Endometrial microvascular endothelial cells (primary cell): Measurements from ENCODE around the gene DESI1. TPM values are rescaled to one million over a fixed set of nuclear protein-coding genes. Genes with fewer than 3 reads are reported as not detected.
"Not testable (repeated sequence)": the region's sequence is repeated elsewhere in the genome, so short reads cannot be mapped to it uniquely, and the experiment has no call there.

Source experiments
- in situ Hi-C: cut with HindIII; loops from 2 replicates; pipeline ENCODE4 v1.10.0; 2017; ENCODE audit warnings: low sequenced_read_pairs, low pct_unique_long_range_greater_than_20kb; ENCODE audit errors: inconsistent ontology term
- total RNA-seq: library from RNA; depleted of rRNA; stranded (reverse); fragments of >200 nt; gene quantifications from one replicate; pipeline ENCODE4 v1.2.3, GENCODE V29; 2015; ENCODE audit errors: inconsistent ontology term

DESI1 gene
- total RNA-seq, 1 donor from 2014 or later, result 52.3 TPM

DNA sequence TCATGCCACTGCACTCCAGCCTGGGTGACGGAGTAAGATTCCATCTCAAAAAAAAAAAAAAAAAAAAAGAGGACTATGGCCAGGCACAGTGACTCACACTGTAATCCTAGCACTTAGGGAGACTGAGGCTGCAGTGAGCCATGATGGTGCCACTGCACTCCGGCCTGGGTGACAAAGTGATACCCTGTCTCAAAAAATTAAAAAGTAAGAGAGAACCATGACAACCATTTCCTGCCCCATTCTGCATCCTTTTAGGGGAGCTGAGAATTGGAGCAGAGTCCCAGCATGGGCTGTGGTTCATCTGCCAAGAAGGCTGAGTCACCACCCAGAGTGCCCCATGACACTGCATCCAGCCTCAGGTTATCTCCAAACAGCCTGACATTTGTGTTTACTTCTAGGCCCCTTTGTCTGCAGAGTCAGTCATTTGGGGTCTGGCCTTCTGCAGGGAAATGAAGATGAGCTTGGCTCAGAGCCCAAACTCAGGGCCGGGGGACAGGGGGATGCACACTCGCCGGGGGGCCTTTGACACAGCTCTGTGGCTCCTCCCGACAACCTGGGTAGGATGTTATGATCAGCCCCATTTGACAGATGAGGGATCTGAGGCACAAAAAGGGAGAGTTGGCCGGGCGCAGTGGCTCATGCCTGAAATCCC, 55.3 kb downstream of the DESI1 start:
- in situ Hi-C loops, result no loop called here

DNA sequence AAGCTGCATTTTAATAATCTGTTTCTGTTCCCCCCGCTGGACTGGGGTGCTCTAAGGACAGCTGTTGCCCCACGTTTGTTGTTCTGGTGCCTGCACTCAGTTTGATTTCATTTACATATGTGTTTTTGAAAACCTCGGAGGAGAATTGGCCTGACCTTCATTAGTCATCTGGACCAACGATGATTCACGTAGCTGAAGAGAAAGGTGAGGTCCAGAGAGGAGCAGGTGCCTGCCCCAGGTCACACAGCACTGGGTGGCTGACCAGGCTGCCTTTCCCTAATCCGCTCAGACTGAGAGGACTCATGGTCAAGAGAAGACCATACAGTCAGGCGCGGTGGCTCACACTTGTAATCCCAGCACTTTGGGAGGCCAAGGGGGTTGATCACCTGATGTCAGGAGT, 56.3 kb downstream of the DESI1 start:
- in situ Hi-C loops, result no loop called here

- in situ Hi-C loops, result no loop called here
Measured at GRCh38 chr22:41563051-41563711, 57.7 kb downstream of the DESI1 start.

GRCh38 chr22:41562461-41562860, 58.4 kb downstream of the DESI1 start:
- in situ Hi-C loops, result no loop called here

- in situ Hi-C loops, result no loop called here
Measured at GRCh38 chr22:41561788-41562187, 59.1 kb downstream of the DESI1 start.

- in situ Hi-C loops, result no loop called here
Measured at GRCh38 chr22:41561335-41561734, 59.5 kb downstream of the DESI1 start.

DNA sequence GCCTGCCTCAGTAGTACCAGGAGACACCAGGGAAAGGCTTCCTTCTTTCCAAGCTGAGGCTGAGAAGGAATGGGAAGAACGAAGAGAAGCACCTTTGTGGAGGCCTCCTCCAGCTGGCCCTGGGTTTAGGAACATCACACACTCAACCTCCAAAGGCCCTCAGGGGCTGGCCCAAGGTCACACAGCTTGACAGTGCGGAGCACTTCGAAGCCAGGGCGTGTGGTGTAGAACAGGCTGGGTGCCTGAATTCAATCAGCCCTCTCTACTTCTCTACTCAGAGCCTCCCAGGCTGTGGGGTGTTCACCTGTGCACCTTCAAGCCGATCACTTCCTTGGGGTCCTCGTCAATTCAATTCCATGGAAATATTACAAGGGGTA, 60.8 kb downstream of the DESI1 start:
- in situ Hi-C loops, result no loop called here

DNA sequence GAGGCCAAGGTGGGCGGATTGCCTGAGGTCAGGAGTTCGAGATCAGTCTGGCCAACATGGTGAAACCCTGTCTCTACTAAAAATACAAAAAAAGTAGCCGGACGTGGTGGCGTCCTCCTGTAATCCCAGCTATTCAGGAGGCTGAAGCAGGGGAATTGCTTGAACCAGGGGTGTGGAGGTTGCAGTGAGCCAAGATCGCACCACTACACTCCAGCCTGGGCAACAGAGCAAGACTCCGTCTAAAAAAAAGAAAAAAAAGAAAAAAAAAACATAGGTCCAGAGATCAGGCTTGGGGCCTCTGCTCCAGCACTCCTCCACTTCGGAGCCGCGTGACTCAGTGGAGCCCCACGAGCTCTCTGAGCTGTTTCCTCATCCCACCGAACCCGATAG, 62.6 kb downstream of the DESI1 start:
- in situ Hi-C loops, result not testable (repeated sequence)

GRCh38 chr22:41557401-41558240, 63.2 kb downstream of the DESI1 start:
- in situ Hi-C loops, result no loop called here

- in situ Hi-C loops, result no loop called here
Measured at GRCh38 chr22:41556561-41556960, 64.3 kb downstream of the DESI1 start.

DNA sequence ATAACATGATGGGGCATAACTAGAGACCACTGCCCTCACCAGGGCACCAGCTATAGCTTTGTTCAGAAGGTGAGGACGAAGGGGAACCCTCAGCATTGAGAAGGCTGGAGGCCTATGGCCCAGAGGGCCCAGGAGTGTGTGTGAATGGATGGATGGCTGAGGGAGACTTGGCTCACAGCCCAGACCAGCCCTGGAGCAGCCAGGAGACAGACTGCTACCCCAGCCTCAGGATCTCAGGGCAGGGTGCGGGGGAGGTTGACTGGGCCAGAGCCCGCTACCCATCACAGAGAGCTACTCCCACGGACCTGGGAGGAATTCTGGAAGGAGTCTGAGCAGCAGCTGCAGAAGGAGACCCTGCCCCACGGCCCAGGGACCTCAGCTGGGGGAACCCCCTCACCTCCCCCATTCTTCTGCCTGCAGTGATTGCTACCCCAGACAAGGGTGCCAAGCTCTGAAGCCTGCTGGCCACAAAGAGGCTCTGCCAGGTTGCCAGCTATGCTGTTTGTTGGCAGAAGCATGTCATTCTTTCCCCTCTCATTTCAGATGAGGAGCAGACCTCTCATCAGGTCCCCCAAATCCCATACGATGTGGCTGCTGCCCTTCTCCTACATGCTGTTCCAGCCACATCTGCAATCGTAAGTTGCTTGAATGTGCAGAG, 65.4 kb downstream of the DESI1 start:
- in situ Hi-C loops, result no loop called here

DNA sequence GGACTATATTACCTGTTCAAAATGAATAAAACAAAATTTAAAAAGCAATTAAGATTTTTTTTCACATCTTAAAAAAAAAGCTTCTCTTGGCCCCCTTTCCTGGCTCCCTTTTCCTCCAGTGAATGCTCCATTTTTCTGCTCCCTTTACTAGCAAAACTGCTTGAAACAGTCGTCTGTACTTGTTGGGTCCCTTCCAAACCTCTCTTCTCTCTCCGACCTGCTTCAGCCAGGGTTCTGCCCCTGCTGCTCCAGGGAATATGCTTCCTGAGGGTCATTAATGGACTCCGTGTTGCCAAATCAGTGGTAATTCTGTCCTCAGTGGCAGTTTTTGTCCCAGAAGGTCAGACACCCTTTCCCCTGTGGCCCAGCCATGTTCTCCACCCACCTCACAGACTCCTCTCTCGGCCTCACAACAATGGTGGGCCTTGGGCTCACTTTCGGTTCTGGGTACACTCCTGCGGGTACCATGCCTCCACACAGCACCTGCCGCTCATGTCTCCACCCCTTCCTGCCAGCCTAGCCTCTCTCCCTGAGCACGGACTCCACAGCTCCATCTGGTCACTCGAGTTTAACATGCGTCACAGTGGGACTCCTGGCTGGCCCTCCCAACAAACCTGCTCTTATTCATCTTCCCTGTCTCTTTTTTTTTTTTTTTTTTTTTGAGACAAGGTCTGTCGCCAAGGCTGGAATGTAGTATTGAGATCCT, 68.8 kb downstream of the DESI1 start:
- in situ Hi-C loops, result no loop called here

GRCh38 chr22:41550952-41551491, 69.8 kb downstream of the DESI1 start:
- in situ Hi-C loops, result no loop called here

- in situ Hi-C loops, result no loop called here
Measured at GRCh38 chr22:41548830-41549211, 72.0 kb downstream of the DESI1 start.

Other genes starting within 250 kb of the DESI1 start
- gene TEF, start 239.1 kb downstream of the DESI1 start, total RNA-seq, result 2.6 TPM
- 32.9 TPM for gene TOB2, start 174.2 kb downstream of the DESI1 start, total RNA-seq
- gene PHF5A, start 152.4 kb downstream of the DESI1 start, total RNA-seq, result 85.0 TPM
- gene ACO2, start 151.9 kb downstream of the DESI1 start, total RNA-seq, result 82.8 TPM
- 15.7 TPM for gene POLR3H, start 76.6 kb downstream of the DESI1 start, total RNA-seq
- not detected for gene CSDC2, start 60.0 kb downstream of the DESI1 start, total RNA-seq
- 8.9 TPM for gene PMM1, start 31.2 kb downstream of the DESI1 start, total RNA-seq
- 481 TPM for gene XRCC6, start 252 bp upstream of the DESI1 start, total RNA-seq
- gene SNU13, start 67.8 kb upstream of the DESI1 start, total RNA-seq, result 185 TPM
- 0.28 TPM for gene MEI1, start 78.5 kb upstream of the DESI1 start, total RNA-seq
- 15.1 TPM for gene CCDC134, start 179.6 kb upstream of the DESI1 start, total RNA-seq
- gene SREBF2, start 212.1 kb upstream of the DESI1 start, total RNA-seq, result 31.7 TPM